Ovary (tissue), 3 donors: ENCODE results near the gene PPL.

Experiments
- CTCF ChIP-seq, 3 donors: fragments of 450-650 bp in 2 of 3; fragments of 200-600 bp in 1 of 3; IDR thresholded peaks; one replicate each; pipeline versions ENCODE4 v1.5.1 to v1.8.0; 2016 to 2022; ENCODE audit warnings: antibody characterized with exemption in 3 of 3, mild to moderate bottlenecking in 1 of 3
- EP300 ChIP-seq: sonication (generic); formaldehyde crosslinking; IDR thresholded peaks from one replicate; pipeline ENCODE4 v1.6.1; 2017; ENCODE audit warnings: antibody characterized with exemption
- POLR2A ChIP-seq: fragments of 450-650 bp; IDR thresholded peaks from one replicate; pipeline ENCODE4 v1.6.1; 2017; ENCODE audit warnings: antibody characterized with exemption, mild to moderate bottlenecking, moderate library complexity
- donor health status: DM: no; HTN: no; CAD: no.

DNA sequence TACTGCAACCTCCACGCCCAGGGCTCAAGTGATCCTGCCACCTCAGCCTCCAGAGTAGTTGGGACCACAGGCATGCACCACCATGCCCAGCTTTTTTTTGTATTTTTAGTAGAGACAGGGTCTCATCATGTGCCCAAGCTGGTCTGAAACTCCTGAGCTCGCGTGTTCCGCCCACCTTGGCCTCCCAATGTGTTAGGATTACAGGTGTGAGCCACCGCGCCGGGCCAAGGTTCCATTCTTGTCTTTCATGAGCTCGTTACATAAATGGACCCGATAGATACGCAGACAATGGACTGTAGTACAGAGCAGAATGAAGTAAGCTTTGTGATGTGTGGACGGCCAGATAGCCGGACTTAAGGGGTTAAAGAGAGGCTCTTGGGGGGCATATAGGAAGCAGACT lies 70.4 kb downstream of the PPL start:
- no peak for TF ChIP-seq CTCF (IDR thresholded peaks at IDR 0.05)
- TF ChIP-seq POLR2A: no peak
- no peak for TF ChIP-seq EP300
